Activated T-cell treated with anti-CD3 and anti-CD28 coated beads, Interleukin-2, amount 50 U/mL, for 72 hours (primary cell): ENCODE measurements around the gene CD52. TPM values are rescaled to one million over a fixed set of nuclear protein-coding genes. Genes with fewer than 3 reads are reported as not detected.

Experiments used
- ATAC-seq, 2 donors: fragments of 150-1000 bp; cut with Tn5 transposase; replicated peaks in 1 of 2; 2 replicates each; pipeline ENCODE4 v1.10.0; 2021; ENCODE audit warnings: moderate library complexity in 2 of 2, mild to moderate bottlenecking in 1 of 2
- DNase-seq, 2 donors: peaks; one replicate each; pipeline ENCODE4 v3.0.0; 2021 to 2022; ENCODE audit warnings: mixed read lengths in 1 of 2
- H3K27ac Mint-ChIP-seq: one replicate; pipeline ENCODE4 v1.8.0; 2022; ENCODE audit warnings: mild to moderate bottlenecking, moderate library complexity, mixed read lengths
- H3K27me3 Mint-ChIP-seq: one replicate; pipeline ENCODE4 v1.8.0; 2022; ENCODE audit warnings: low read depth, mixed read lengths
- H3K36me3 Mint-ChIP-seq, 2 donors: one replicate each; pipeline ENCODE4 v1.8.0; 2022; ENCODE audit warnings: mixed read lengths in 2 of 2, mild to moderate bottlenecking in 1 of 2; ENCODE audit not compliant: insufficient read depth in 2 of 2
- H3K4me1 Mint-ChIP-seq: one replicate; pipeline ENCODE4 v1.8.0; 2022; ENCODE audit warnings: low read depth, mixed read lengths
- H3K4me3 Mint-ChIP-seq, 2 donors: one replicate each; pipeline ENCODE4 v1.8.0; 2022; ENCODE audit warnings: mild to moderate bottlenecking in 2 of 2, mixed read lengths in 2 of 2, moderate library complexity in 2 of 2
- H3K9me3 Mint-ChIP-seq, 2 donors: one replicate each; pipeline ENCODE4 v1.8.0; 2022; ENCODE audit warnings: mixed read lengths in 2 of 2
- total RNA-seq, 2 donors: library from RNA; stranded (reverse); gene quantifications; one replicate each; pipeline ENCODE4 v1.2.3, GENCODE V29; 2022

The CD52 gene
- total RNA-seq, 2 donors from 2014 or later: 213 to 245 TPM

DNA sequence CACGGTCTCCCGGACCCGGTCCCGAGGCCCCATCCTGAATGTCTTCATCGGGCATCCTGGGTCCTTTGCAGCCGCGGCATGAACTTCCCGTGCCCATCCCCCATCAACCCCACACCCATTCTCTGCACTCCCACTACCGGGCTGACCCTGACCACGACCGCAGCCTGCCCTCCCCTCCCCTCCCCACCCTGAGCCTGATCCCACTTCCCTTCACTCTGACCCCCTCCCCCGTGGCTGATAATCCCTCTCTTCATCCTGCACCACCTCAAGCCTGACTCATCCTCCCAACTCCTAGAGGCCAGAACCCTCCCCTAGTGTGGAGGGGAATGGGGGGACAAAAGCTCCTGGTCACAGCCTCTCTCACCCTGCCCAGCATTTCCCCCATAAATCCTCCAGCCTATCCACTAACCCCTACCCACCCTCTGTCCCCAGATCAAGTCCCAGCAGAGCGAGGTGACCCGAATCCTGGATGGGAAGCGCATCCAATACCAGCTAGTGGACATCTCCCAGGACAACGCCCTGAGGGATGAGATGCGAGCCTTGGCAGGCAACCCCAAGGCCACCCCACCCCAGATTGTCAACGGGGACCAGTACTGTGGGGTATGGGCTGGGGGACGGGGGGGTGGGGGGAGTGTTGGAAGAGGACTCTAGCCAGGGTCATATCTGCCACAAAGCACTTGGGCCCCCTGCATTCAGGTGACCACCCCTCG is 37.3 kb upstream of the CD52 start:
- ATAC-seq (no peak), DNase-seq (no peak)
- Mint-ChIP-seq H3K9me3 (no peaks in the 10 kb centered on the region), H3K36me3 (peaks cover 2 to 14% of the 10 kb centered on the region in 2 donors), H3K4me1 (peaks cover 94% of the 10 kb centered on the region), H3K27ac (peak overlapping the region; percentile 79), H3K4me3 (peak overlapping the region; percentile 87 to 97), H3K27me3 (no peaks in the 10 kb centered on the region)

DNA sequence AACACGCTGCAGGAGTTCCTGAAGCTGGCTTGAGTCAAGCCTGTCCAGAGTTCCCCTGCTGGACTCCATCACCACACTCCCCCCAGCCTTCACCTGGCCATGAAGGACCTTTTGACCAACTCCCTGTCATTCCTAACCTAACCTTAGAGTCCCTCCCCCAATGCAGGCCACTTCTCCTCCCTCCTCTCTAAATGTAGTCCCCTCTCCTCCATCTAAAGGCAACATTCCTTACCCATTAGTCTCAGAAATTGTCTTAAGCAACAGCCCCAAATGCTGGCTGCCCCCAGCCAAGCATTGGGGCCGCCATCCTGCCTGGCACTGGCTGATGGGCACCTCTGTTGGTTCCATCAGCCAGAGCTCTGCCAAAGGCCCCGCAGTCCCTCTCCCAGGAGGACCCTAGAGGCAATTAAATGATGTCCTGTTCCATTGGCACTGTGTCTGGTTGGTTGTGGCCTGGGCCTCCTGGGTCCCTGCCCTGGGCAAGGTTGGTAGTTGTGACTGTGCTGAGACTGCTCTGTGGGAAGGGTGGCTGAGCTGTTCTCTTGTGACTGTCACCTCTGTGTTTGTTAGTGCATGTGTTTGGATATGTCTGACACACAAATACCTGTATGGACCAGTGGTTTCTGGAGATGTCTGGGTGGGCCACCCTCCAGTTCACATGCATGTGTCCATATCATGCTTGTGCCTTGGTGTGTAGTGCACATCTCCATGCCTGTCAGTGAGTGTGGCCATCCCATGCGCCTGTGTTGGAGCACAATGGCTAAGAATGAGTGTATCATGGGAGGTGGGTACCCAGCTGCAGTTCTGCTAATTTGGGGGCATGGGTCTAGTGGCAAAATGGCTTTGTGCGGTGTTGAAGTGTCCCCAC is 36.4 kb upstream of the CD52 start:
- Mint-ChIP-seq H3K27me3 (no peaks in the 10 kb centered on the region), H3K9me3 (no peaks in the 10 kb centered on the region), H3K4me1 (peaks cover 94% of the 10 kb centered on the region), H3K4me3 (peak overlapping the region; percentile 81 to 97), H3K36me3 (peaks cover 2 to 14% of the 10 kb centered on the region in 2 donors), H3K27ac (peak overlapping the region; percentile 55)
- no peak for ATAC-seq
- peak in 1 of 2 donors; percentile 41 for DNase-seq

DNA sequence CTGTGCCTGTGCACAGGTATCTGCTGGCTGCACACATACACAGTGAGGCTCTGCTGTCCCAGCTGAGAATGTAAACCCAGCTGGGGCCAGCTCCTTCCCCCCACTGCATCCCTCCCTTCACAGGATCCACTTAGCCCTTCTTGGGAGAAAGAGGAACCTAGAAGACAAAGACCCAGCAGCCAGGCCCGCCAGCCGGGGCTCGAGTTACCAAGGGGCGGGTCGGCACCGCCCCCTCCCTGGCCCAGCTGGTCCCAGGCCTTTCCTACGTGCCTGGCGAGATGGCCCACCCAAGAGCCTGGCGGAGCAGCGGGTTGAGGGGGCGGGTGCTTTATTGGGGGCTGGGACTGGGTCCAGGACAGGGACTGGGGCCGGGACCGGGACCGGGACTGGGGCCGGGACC is 35.8 kb upstream of the CD52 start:
- Mint-ChIP-seq H3K4me3 (peak overlapping the region; percentile 81 to 97), H3K4me1 (peaks cover 94% of the 10 kb centered on the region), H3K27me3 (no peaks in the 10 kb centered on the region), H3K27ac (peak overlapping the region; percentile 55), H3K36me3 (peaks cover 2 to 14% of the 10 kb centered on the region in 2 donors), H3K9me3 (no peaks in the 10 kb centered on the region)
- DNase-seq: no peak
- no peak for ATAC-seq

DNA sequence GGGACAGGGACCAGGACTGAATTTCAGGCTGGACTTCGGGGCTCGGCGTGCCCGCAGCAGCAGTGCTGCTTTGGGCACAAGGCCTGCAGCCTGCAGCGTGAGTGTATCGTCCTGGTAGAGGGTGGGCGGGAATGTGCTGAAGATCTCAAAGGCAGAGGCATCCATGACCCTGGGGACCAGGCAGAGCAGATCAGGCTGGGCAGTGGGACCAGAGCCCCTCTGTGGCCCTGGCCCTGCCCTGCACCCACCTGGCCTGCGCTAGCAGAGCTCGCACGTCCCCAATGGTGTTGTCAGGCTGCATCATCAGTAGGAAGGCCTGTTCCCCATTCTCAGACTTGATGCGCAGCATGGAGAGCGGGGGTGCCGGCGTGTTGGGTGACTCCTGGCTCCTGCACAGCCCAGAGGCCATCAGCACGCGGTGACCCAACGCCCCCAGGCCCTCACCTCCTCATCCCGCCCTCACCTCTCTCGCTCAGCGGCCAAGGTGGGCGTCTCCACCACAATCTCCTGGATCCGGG is 35.3 kb upstream of the CD52 start:
- H3K4me1 Mint-ChIP-seq: peaks cover 94% of the 10 kb centered on the region

DNA sequence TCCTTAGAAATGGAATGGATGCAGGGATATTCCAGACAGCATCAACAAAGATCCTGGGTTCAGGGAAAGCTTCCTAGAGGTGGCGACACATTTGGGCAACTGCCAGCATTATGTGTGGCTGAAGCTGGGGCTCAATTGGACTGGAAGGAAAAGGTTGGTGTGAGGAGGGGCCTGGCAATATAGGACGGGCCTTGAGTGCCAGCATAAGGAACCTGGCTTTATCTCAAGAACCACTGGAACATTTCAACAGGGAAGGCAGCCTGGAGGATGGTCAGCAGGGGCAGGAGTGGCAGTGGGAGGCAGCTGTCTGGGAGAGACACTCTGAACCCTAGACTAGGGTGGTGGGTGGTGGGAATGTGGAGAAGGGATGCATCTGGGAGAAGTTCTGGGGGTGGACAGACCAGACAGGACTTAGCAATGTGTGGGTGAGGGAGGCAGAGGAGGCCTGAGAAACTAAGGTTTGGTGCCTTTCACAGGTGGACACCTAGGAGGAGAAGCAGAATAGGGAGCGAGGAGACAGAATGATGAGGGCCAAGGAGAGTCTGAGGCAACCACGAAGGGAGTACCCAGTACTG is 34.4 kb upstream of the CD52 start:
- H3K4me3 Mint-ChIP-seq: peak overlapping the region; percentile 48 to 51
- no peaks in the 10 kb centered on the region for H3K27me3 Mint-ChIP-seq
- DNase-seq (no peak), ATAC-seq (no peak)
- H3K36me3 Mint-ChIP-seq: peaks cover 2 to 14% of the 10 kb centered on the region in 2 donors
- H3K4me1 Mint-ChIP-seq: peaks cover 94% of the 10 kb centered on the region
- peak overlapping the region; percentile 48 for H3K27ac Mint-ChIP-seq
- H3K9me3 Mint-ChIP-seq: no peaks in the 10 kb centered on the region

More for the DNA sequence above, 35.3 kb upstream of the CD52 start:
- H3K4me3 Mint-ChIP-seq: peak overlapping the region in 1 of 2 donors; percentile 20
- no peaks in the 10 kb centered on the region for H3K9me3 Mint-ChIP-seq
- H3K27ac Mint-ChIP-seq: peak overlapping the region; percentile 41
- DNase-seq: no peak
- peaks cover 2 to 14% of the 10 kb centered on the region in 2 donors for H3K36me3 Mint-ChIP-seq
- no peaks in the 10 kb centered on the region for H3K27me3 Mint-ChIP-seq
- no peak for ATAC-seq

DNA sequence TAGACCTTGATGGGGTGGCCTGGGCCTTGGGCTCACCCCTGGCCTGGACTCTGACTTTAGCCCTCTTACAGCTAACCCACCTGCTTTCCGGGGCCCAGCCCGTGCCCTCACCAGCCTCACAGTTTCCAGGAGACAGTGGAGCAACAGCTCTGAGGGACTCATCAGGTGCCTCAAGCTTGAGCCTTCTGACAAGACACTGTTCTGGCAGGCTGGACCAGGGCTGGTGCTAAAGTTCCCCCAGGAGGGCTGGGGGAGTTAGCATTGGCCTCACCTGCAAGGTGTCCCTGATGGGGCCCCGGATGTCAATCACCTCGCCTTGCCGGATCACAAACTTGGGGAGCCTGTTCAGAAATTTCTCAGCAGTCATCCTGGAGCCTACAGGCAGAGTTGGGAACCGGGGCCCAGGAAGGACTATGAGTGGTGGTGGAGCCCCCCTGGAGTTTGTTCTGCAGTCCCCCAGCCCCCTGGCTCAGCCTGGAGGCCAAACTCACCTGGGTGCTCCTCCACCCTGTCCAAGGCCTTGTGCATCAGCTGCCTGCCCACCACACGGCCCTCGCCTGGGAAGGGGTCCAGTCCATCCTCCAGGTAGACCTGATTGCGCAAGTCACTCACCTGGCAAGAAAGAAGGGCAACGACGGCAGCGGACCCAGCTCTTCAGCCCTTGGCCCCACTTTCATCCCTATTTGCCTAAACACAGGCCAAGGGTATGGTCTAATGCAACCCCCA is 33.7 kb upstream of the CD52 start:
- ATAC-seq: no peak
- Mint-ChIP-seq H3K36me3 (peaks cover 2 to 12% of the 10 kb centered on the region in 2 donors), H3K27ac (peak overlapping the region; percentile 89), H3K27me3 (no peaks in the 10 kb centered on the region), H3K9me3 (no peaks in the 10 kb centered on the region), H3K4me3 (peak overlapping the region; percentile 78 to 81), H3K4me1 (peaks cover 94% of the 10 kb centered on the region)
- no peak for DNase-seq

DNA sequence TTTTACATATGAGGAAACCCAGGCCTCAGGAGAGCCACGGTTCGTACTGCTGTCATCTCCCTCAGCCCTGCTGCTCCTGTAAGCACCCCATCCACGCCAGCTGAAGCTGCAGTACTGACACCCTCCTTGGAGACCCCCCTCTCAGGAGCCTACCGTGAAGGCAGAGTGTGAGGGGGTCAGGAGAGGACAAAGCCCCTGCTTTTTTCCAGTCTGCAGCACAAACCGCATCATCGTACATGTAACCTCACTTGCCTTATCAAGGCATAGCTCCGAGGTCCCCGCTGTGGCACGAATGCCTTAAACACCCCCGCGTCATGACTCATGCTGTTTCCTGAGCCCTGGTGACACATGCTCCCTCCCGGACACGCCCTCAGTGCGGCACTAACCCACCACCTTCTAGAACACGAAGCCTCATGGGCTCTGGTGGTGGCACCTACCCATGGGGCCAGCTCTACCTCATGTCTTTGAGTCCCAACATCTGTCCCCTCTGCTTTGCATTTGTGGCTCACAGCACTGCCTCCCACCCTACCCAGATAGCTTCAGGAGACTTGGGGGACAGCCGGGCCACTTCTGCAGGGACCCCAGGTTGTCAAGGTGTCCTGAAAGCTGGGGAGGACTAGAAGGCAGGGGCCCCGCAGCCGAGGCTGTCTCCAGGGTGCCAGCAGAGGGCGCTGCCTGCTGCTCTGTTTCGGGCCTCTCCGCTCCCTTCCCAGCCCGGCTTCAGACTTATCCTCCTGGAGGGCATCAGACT is 33.0 kb upstream of the CD52 start:
- no peaks in the 10 kb centered on the region for H3K27me3 Mint-ChIP-seq
- H3K4me1 Mint-ChIP-seq: peaks cover 94% of the 10 kb centered on the region
- H3K4me3 Mint-ChIP-seq: peak overlapping the region; percentile 78 to 81
- H3K27ac Mint-ChIP-seq: peak overlapping the region; percentile 89
- H3K9me3 Mint-ChIP-seq: no peaks in the 10 kb centered on the region
- peaks cover 2 to 12% of the 10 kb centered on the region in 2 donors for H3K36me3 Mint-ChIP-seq
- ATAC-seq (peak; percentile 76 to 81), DNase-seq (peak; percentile 93 to 99)

DNA sequence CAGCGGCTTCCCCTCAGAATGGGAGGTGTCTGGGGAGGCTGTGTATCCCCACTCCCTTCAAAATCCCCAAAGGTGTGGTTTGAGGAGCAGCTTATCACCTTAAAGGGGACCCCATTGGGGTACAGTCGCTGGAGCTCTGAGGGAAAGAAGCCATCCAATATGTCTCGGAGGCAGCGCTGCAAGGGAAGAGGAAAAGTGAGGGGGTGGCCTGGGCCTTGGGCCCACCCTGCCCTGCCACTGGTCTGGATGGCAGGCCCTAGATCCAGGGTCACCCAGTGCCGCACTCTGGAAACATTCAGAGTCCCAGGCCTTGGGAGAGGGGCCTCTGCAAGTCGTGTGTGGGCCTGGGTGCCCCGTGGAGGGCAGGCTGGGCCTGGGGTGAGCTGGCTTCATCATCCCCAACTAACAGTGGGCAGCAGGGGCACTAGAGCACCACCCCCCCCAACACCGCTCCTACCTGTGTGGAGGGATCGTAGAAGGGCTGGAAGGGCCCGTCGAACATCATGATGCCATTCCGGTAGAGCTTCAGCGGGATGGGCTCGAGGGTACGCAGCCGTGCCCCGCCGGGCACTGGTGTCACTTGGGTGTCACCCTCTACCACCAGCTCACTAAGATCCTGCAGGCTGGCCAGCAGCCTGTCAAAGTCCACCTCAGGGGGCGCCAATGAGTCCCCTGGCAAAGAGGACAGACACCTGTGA is 32.2 kb upstream of the CD52 start:
- peak overlapping the region; percentile 78 to 81 for H3K4me3 Mint-ChIP-seq
- no peak overlapping the region for H3K27ac Mint-ChIP-seq
- H3K9me3 Mint-ChIP-seq: no peaks in the 10 kb centered on the region
- ATAC-seq (no peak), DNase-seq (peak; percentile 75 to 77)
- H3K36me3 Mint-ChIP-seq: peaks cover 2 to 12% of the 10 kb centered on the region in 2 donors
- no peaks in the 10 kb centered on the region for H3K27me3 Mint-ChIP-seq
- H3K4me1 Mint-ChIP-seq: peaks cover 100% of the 10 kb centered on the region

DNA sequence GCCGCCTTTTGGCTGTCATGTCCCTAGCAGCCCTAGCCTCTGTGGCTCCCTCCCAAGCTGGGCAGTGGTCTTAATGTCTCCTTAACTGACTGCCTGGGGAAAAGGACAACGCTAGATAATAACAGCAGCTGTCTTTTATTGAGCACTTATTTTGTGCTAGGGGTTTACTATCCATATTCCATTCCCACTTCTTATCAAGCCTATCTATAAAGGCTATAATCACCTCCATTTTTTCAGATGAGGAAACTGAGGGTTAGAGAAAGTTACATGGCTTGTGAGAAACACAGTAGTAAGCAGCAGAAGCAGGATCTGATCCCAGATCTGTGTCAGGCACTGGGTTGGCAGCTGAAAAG is 31.7 kb upstream of the CD52 start:
- H3K4me3 Mint-ChIP-seq: peak overlapping the region in 1 of 2 donors; percentile 20
- H3K27me3 Mint-ChIP-seq: no peaks in the 10 kb centered on the region
- ATAC-seq: no peak

DNA sequence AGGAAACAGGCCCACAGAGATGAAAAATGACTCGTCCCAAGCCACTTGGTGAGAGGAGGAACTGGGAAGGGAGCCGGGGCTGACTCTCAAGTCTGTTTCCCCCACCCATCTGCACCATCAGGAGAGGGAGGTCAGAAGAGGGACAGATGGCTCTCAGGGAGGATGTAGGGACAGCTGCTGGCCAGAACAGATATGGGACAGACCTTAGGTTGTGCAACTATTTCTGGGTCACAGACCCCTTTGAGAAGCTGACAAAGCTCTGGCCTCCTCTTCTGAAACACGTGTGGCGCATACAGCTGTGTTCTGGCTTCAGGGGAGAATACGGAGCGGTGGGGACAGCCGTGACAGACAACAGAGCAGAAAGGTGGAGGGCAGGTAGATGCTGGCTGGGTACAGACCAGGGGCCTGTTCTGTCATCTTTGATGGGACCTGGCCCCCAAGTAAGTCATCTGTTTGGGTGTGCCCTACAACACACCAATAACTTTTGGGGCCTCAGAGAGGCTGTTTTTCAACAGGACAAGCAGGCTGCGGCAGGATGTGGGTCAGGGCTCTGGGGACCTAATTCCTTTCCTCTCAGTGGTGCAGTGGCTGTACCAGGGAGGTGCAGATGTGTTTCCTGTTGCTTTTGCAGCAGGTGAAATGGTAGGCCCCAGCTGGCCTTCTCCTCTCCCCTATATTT is 30.6 kb upstream of the CD52 start:
- Mint-ChIP-seq H3K4me1 (peaks cover 96% of the 10 kb centered on the region), H3K9me3 (no peaks in the 10 kb centered on the region), H3K36me3 (peaks cover 0 to 6% of the 10 kb centered on the region in 2 donors), H3K4me3 (peak overlapping the region; percentile 77 to 92), H3K27me3 (no peaks in the 10 kb centered on the region), H3K27ac (peak overlapping the region; percentile 98)
- DNase-seq: peak; percentile 75 to 80
- ATAC-seq: peak; percentile 39 to 40

More for the DNA sequence above, 31.7 kb upstream of the CD52 start:
- peaks cover 100% of the 10 kb centered on the region for H3K4me1 Mint-ChIP-seq
- H3K9me3 Mint-ChIP-seq: no peaks in the 10 kb centered on the region
- peaks cover 1 to 10% of the 10 kb centered on the region in 2 donors for H3K36me3 Mint-ChIP-seq
- DNase-seq: no peak
- no peak overlapping the region for H3K27ac Mint-ChIP-seq

DNA sequence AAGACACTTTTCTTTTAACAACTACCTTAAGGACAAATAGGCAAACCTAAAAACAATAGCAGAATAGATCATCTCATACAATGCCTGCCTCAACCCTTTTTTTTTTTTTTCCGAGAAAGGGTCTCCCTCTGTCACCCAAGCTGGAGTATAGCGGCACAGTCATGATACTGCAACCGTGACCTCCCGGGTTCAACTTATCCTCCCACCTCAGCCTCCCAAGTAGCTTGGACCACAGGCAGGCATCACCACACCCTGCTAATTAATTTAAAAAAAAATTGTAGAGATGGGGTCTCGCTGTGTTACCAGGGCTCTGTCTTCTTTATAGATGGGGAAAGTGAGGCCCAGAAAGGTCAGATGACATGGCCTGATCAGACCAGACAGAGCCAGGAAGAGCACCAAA is 29.9 kb upstream of the CD52 start:
- Mint-ChIP-seq H3K27ac (peak overlapping the region; percentile 98), H3K9me3 (no peaks in the 10 kb centered on the region), H3K4me1 (peaks cover 92% of the 10 kb centered on the region), H3K4me3 (peak overlapping the region; percentile 77 to 92), H3K27me3 (no peaks in the 10 kb centered on the region), H3K36me3 (peaks cover 0 to 6% of the 10 kb centered on the region in 2 donors)
- no peak for ATAC-seq
- no peak for DNase-seq
